ENCODE measurements around the gene IPO11. TPM values are rescaled to one million over a fixed set of nuclear protein-coding genes. Genes with fewer than 3 reads are reported as not detected.

Gene IPO11
- total RNA-seq, 2 experiments from 2014 or later: 76.1 to 78.7 TPM

- ChIA-PET CTCF (interaction anchor here (0.8 to 2.0 kb wide), 3 partner anchors 12 to 26 kb away, joined by 3 to 8 read pairs (median 3); no protein-coding TSS in a partner anchor), POLR2A (no interaction called here)
Observed at GRCh38 chr5:62431735-62432620, 19.4 kb downstream of the IPO11 start.

GRCh38 chr5:62432621-62433064, 20.1 kb downstream of the IPO11 start:
- ChIA-PET CTCF (interaction anchor here (0.8 to 2.0 kb wide), 3 partner anchors 11 to 26 kb away, joined by 3 to 8 read pairs (median 3); no protein-coding TSS in a partner anchor), POLR2A (no interaction called here)

- POLR2A ChIA-PET: no interaction called here
- CTCF ChIA-PET: no interaction called here
Observed at GRCh38 chr5:62448528-62448927, 36.0 kb downstream of the IPO11 start.

GRCh38 chr5:62450259-62450658, 37.7 kb downstream of the IPO11 start:
- ChIA-PET CTCF (no interaction called here), POLR2A (no interaction called here)

DNA sequence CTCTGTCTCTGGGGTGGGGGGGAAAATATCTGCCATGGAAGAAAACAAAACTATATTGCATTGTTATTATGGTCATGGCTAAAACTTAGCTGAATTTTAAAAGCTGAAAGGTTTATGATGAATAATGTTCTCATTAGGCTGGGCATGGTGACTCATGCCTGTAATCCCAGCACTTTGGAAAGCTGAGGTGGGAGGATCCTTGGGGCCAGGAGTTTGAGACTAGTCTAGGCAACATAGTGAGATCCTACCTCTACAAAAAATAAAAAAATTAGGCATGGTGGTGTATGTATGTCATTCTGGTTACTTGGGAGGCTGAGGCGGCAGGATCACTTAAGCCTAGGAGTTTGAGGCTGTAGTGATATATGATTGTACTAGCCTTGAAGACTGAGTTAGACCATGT, 44.5 kb downstream of the IPO11 start:
- POLR2A ChIA-PET: no interaction called here
- CTCF ChIA-PET: interaction anchor here (1.0 kb wide), 1 partner anchor 14 kb away, joined by 4 read pairs; no protein-coding TSS in a partner anchor

DNA sequence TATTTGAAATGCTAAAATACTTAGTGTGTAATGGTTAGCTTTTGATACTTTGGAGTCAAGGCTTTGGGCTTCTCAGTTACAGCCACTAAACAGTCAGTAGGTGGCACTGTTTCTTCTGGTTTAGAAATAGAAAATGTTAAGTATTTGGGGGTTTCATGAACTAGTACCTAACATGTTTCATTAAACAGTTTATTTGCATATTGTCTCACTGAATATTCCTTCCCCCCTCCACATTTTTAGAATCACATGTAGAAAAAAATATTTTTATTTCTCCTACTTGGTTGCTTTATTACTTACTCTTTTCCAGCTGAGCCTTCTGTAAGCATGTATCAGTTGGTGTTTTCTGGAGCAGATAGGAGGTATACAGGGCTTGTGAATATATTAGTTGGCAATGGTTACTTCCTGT, 48.0 kb downstream of the IPO11 start:
- ChIA-PET CTCF (interaction anchor here (1.6 kb wide), 1 partner anchor 35 kb away, joined by 3 read pairs; no protein-coding TSS in a partner anchor), POLR2A (no interaction called here)

- ChIA-PET POLR2A (no interaction called here), CTCF (no interaction called here)
Observed at GRCh38 chr5:62461561-62461960, 49.0 kb downstream of the IPO11 start.

DNA sequence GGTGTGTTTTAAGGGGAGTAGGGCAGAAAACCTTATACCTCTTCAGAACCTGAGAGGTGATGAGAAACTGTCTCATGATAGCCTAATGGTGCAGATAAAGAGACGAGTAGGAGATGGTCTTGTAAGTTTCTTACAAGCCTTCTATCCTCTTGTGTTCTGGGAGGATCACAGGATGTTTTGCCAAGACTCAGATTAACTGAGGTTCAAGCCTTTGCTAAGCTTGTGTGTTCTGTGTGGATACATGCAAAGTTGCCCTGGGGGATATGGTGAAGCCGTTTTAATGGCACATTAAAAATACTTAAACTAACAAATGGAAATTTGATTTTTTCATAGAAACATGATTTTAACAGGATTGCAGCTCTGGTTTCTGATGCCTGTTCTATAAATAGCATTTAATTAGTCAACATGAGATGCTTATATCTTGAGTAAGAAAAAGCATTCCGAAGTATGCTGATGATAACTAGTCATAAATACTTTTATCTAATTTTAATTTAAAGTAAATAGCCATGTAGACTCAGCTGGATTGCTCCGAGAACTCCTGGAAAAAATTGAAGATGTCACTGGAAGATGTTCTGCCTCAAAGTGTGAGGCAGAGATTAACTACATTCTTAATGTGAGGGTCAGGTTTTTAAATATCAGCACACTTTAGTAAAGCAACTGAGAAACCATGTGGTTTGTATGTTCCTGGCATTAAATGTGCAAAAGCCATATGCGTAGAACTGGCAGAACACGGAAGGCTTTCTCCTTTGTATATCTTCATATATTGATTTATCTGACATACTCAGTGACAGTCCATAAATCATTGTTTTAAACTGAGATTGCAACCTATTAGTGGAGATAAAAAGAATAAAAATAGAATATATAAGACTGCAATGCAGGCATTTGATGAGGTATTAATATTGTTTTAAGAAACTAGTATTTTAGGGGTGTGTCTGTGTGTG, 53.7 kb downstream of the IPO11 start:
- ChIA-PET POLR2A (no interaction called here), CTCF (no interaction called here)

- CTCF ChIA-PET: no interaction called here
- POLR2A ChIA-PET: no interaction called here
Observed at GRCh38 chr5:62473209-62473608, 60.6 kb downstream of the IPO11 start.

DNA sequence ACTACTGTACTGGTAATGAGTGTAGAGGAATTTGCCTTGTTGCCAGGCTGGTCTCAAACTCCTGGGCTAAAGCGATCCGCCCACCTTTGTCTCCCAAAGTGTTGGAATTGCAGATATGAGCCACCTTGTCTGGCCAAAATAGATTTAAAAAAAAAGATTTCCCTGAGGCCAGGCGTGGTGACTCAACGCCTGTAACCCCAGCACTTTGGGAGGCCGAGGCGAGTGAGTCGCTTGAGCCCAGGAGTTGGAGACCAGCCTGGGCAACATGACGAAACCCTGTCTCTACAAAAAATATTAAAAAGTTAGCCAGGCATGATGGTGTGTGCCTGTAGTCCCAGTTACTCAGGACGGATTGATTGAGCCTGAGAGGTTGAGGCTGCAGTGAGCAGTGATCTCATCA, 62.5 kb downstream of the IPO11 start:
- CTCF ChIA-PET: no interaction called here
- POLR2A ChIA-PET: no interaction called here

- CTCF ChIA-PET: no interaction called here
- POLR2A ChIA-PET: no interaction called here
Observed at GRCh38 chr5:62477801-62478200, 65.2 kb downstream of the IPO11 start.

GRCh38 chr5:62483556-62483955, 71.0 kb downstream of the IPO11 start:
- CTCF ChIA-PET: no interaction called here
- POLR2A ChIA-PET: no interaction called here

GRCh38 chr5:62486672-62487071, 74.1 kb downstream of the IPO11 start:
- ChIA-PET POLR2A (no interaction called here), CTCF (interaction anchor here (1.2 kb wide), 1 partner anchor 83 kb away, joined by 3 read pairs; the partner anchor contains the start of gene DIMT1)

GRCh38 chr5:62488531-62488930, 76.0 kb downstream of the IPO11 start:
- ChIA-PET POLR2A (no interaction called here), CTCF (no interaction called here)

DNA sequence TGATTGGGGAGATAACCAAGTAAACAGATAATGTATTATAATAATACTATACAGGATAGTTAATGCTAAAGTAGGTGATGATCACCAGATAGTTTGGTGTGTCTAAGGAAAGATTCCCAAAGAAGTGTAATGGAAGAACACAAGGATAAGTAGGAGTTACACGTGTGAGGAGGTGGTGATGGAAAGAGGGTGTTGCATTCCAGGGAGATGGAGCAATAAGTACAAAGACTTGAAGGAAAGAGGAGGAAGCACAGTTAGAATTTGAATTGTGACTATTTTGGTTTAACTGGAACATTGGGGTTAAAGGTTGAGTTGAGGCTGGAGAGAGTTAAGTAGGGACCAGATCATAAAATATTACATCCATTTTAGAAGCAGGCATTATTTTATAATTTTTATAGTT, 76.9 kb downstream of the IPO11 start:
- ChIA-PET CTCF (no interaction called here), POLR2A (no interaction called here)

DNA sequence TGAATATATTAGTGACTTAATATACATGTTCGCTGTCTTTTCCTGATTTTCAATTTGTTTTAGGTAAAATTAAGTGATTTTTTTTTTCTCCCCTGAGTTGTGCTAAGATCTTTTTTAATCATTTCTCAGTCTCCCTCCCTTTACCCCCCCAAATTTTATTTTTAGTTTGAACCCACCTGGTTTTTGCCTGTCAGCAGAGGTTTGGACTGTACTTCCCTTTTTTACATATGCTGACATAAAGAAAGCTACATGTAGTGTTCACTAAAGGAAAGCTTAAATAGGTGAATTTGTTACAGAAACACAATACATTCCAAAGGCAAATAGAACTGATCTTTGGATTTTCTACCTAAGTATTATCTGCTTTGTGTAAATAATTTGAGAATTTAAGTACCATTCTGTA, 82.2 kb downstream of the IPO11 start:
- POLR2A ChIA-PET: no interaction called here
- CTCF ChIA-PET: no interaction called here

DNA sequence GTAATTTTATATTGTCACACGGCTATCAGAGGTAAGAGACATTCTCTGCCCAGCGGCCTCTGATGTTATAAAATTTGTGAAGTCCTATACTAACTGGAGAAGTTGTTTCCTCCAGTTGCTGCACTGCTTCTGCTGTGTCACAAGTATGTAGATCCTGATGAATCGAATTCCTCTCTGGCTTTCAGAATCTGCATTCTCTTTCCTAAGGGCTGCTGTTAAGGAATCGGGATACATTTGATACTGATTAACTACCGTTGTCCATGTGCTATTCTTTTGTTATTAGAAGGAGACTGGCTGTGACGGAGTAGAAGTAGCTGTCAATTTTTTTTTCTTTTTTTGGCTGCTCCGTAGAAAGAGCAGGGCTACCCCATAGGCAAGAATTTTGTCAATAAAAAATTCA, 84.3 kb downstream of the IPO11 start:
- POLR2A ChIA-PET: no interaction called here
- CTCF ChIA-PET: no interaction called here

DNA sequence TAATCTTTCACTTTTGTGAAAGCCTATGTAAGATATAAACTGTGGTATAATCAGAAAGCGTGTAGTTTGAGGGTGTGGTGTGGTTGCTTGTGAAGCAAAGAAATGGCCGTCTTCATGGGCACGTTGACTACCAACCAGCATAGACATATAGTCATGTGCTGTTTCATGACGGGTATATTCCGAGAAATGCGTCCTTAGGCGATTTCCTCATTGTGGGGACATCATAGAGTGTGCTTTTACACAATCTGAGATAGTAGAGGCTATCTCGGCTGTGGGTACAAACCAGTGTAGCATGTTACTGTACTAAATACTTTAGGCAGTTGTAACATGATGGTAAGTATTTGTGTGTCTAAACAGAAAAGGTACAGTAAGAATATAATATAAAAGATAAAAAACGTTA, 86.4 kb downstream of the IPO11 start:
- CTCF ChIA-PET: interaction anchor here (0.6 kb wide), 1 partner anchor 82 kb away, joined by 6 read pairs; no protein-coding TSS in a partner anchor
- POLR2A ChIA-PET: no interaction called here

DNA sequence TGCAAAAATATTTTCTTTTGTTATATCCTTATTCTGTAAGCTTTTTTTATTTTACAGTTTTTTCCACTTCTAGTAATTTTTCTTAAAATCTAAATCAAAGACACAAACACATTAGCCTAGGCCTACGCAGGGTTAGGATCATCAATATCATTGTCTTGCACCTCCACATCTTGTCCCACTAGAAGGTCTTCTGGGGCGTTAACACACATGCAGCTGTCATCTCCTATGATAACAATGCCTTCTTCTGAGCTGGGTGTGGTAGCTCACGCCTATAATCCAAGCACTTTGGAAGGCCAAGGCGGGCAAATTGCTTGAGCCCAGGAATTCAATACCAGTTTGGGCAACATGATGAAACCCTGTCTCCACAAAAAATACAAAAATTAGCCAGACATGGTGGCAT, 87.2 kb downstream of the IPO11 start:
- CTCF ChIA-PET: interaction anchor here (0.6 kb wide), 1 partner anchor 83 kb away, joined by 6 read pairs; no protein-coding TSS in a partner anchor
- POLR2A ChIA-PET: no interaction called here

DNA sequence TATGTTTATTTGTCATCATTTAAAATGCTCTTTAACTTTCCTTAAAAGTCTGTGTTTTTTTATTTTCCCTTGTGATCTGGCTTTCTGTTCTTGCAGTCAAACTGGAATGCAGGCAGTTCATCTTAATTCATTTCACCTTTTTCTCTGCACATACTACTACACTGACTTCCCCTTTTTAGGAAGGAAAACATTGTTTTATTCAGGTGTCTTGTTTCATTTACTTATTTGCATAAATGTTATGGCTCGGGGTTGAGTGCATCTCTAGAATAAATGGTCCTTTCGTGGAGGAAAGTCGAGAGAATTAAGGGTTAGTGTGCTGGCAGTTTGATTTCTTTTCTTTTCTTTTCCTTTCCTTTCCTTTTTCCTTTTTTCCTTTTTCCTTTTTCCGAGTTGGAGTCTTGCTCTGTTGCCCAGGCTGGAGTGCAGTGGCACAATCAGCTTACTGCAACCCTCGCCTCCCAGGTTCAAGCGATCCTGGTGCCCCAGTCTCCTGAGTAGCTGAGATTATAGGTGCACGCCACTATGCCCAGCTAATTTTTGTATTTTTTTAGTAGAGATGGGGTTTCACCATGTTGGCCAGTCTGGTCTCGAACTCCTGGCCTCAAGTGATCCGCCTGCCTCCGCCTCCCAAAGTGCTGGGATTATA, 90.0 kb downstream of the IPO11 start:
- CTCF ChIA-PET: no interaction called here

More for the DNA sequence above, 90.0 kb downstream of the IPO11 start:
- POLR2A ChIA-PET: no interaction called here

Data from activated CD8-positive, alpha-beta memory T cell treated with anti-CD3 and anti-CD28 coated beads for 36 hours (primary cell).